HUES6 (cell line): ENCODE data around the gene IGFL2.

ENCODE experiments used
- H3K27ac ChIP-seq: 2 replicates; pipeline ENCODE4 v1.7.0; 2013; ENCODE audit warnings: low read depth, mild to moderate bottlenecking, low read length, inconsistent platforms
- H3K27me3 ChIP-seq: 2 replicates; pipeline ENCODE4 v1.6.1; 2013; ENCODE audit warnings: low read length; ENCODE audit not compliant: control insufficient read depth, insufficient read depth
- H3K36me3 ChIP-seq: 2 replicates; pipeline ENCODE4 v1.6.1; 2013; ENCODE audit warnings: low read length; ENCODE audit not compliant: control insufficient read depth, insufficient read depth
- H3K4me1 ChIP-seq: 2 replicates; pipeline ENCODE4 v1.6.1; 2013; ENCODE audit warnings: low read length; ENCODE audit not compliant: control insufficient read depth, insufficient read depth
- H3K4me3 ChIP-seq: 2 replicates; pipeline ENCODE4 v1.5.1; 2013; ENCODE audit warnings: low read depth, low read length
- H3K9ac ChIP-seq: one replicate; pipeline ENCODE4 v1.6.1; 2013; ENCODE audit warnings: mild to moderate bottlenecking, low read length
- H3K9me3 ChIP-seq: 2 replicates; pipeline ENCODE4 v1.6.1; 2013; ENCODE audit warnings: low read depth, low read length; ENCODE audit not compliant: control insufficient read depth, insufficient read depth

Gene IGFL2

DNA sequence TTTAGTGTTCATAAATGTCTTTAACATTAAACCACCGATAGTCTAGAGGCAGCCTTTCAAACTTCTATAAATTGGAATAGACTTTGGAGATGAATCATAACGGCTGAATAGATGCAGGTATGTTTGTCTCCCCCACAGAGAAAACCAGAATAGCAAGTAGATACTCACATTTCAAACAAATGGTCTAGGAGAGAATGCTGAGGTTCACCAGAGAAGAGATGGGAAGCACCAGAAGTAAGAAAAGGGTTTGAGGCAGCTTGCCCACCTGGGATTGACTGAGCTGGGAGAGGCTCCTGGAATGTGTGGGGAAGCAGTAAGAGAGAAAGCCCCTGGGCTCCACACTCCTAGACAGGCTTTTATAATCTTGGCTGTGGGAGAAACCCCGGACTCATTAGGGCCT lies 29.9 kb upstream of the IGFL2 start:
- peaks cover 6% of the 10 kb centered on the region; the same call in 1 of the 2 replicates for H3K9me3 ChIP-seq
- H3K4me3 ChIP-seq, result no peak overlapping the region
- no peaks in the 10 kb centered on the region for H3K36me3 ChIP-seq
- peaks cover 9% of the 10 kb centered on the region; the same call in 1 of the 2 replicates for H3K4me1 ChIP-seq
- no peak overlapping the region for H3K27ac ChIP-seq
- no peaks in the 10 kb centered on the region for H3K27me3 ChIP-seq
- H3K9ac ChIP-seq, result no peak overlapping the region

DNA sequence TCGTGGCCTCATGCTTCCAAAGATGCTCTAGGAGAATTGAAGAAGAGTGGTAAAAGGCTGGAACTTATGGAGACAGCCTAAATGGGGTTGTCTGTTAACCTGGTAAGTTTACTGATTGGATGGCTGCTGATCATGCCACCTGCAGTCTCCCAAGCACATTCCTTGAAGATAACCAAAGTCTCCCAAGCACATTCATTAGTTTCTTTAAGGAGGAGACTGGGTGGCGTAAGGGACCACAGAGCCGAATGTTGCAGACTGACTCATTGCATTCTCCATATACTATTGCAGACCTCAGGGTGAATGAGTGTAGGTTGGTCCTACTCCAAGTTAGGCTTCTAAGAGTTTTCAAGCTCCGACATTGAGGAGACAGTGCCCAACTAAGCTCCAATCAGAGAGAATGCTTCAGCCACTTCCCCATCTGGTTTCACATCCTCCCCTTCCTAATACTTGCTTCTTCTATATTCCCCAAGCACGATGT lies 23.4 kb upstream of the IGFL2 start, which contains the start of gene IGFL3:
Gene IGFL3, minus strand, starts transcription at position 51 of the 478 bp plus-strand sequence. Its CDS starts 39 bp downstream, at position 12.
- no peaks in the 10 kb centered on the region for H3K27me3 ChIP-seq
- H3K4me1 ChIP-seq, result peaks cover 9% of the 10 kb centered on the region; the same call in 1 of the 2 replicates
- peaks cover 4% of the 10 kb centered on the region; the same call in 1 of the 2 replicates for H3K9me3 ChIP-seq

DNA sequence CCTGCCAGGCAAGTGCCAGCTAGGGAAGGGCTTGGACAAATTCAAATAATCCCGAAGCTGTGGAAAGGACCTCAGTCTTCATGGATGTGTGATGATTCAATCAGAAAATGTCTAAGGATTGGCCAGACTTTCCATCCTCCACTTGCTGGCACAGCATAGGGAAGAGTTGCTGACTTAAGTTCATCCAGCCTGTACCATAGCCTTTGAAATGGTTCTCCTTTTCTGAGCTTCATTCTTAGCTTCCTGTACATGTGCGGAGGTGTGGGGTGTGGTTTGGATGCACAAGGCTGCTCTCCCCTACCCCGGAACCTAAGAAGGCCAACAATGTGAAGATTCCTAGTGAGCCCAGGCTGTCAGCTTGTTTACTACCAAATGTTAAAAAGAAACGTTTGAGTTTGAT lies 22.6 kb upstream of the IGFL2 start:
- Histone ChIP-seq H3K36me3 (no peaks in the 10 kb centered on the region), H3K9ac (no peak overlapping the region), H3K4me1 (peaks cover 9% of the 10 kb centered on the region; the same call in 1 of the 2 replicates), H3K4me3 (no peak overlapping the region), H3K9me3 (no peaks in the 10 kb centered on the region), H3K27me3 (no peaks in the 10 kb centered on the region), H3K27ac (no peak overlapping the region)

More for the DNA sequence above, 23.4 kb upstream of the IGFL2 start, which contains the start of gene IGFL3:
- no peak within 1 kb of the TSS for H3K27ac ChIP-seq
- H3K4me3 ChIP-seq, result no peak within 1 kb of the TSS
- no peaks in the 10 kb centered on the region for H3K36me3 ChIP-seq
- H3K9ac ChIP-seq, result no peak within 1 kb of the TSS

DNA sequence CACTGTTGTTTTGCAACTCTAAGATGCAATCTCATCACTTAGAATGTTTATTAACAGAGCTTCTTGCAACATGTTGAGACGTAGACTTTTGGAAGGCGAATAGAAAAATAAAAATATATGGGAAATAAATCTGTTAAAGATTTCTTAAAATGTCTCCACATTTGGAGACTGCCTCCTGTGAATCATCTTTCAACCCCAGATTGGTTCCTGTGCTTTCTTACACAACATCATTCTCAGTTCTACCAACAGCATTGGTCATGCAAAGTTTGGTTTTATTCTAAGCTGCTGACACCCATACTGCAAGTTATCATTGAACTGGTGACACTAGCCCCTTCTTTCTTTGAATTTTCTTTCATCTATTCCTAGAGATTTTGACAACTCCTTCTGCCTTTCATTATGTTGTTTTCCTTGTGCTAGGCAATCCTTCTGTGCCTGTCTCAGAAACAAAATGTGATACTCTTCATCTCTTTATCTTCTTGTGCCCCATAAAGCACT lies 21.9 kb upstream of the IGFL2 start:
- no peak overlapping the region for H3K27ac ChIP-seq
- H3K4me3 ChIP-seq, result no peak overlapping the region
- no peak overlapping the region for H3K9ac ChIP-seq
- no peaks in the 10 kb centered on the region for H3K27me3 ChIP-seq
- H3K9me3 ChIP-seq, result no peaks in the 10 kb centered on the region
- peaks cover 9% of the 10 kb centered on the region; the same call in 1 of the 2 replicates for H3K4me1 ChIP-seq
- no peaks in the 10 kb centered on the region for H3K36me3 ChIP-seq

DNA sequence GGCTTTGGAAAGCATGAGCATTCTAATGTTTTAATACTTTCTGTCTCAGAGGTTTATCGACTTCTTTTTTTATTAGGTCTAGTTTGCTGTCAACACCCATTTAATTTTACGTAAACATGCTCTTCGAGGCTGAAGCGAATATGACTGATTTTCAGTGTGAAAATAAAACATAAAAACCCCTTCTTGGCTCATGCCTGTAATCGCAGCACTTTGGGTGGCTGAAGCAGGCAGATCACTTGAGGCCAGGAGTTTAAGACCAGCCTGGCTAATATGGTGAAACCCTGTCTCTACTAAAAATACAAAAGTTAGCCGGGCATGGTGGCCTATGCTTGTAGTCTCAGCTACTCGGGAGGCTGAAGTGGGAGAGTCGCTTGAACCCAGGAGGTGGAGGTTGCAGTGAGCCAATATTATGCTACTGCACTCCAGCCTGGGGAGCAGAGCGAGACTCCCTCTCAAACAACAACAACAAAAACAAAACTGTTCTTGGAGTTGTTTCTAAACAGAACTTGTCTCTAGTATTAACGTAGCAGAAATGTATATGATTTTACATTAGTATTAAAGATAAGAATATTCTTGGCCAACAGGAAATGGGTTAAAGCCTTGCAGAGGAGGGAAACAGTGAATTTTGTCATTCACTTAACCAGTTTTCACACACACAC lies 16.4 kb upstream of the IGFL2 start:
- peaks cover 14% of the 10 kb centered on the region; the same call in 1 of the 2 replicates for H3K9me3 ChIP-seq
- no peaks in the 10 kb centered on the region for H3K36me3 ChIP-seq
- peak overlapping the region; percentile 97; the same call in 1 of the 2 replicates for H3K27ac ChIP-seq
- H3K4me3 ChIP-seq, result peak overlapping the region; percentile 53
- peak overlapping the region; percentile 97 for H3K9ac ChIP-seq
- no peaks in the 10 kb centered on the region for H3K27me3 ChIP-seq
- H3K4me1 ChIP-seq, result peaks cover 22% of the 10 kb centered on the region

DNA sequence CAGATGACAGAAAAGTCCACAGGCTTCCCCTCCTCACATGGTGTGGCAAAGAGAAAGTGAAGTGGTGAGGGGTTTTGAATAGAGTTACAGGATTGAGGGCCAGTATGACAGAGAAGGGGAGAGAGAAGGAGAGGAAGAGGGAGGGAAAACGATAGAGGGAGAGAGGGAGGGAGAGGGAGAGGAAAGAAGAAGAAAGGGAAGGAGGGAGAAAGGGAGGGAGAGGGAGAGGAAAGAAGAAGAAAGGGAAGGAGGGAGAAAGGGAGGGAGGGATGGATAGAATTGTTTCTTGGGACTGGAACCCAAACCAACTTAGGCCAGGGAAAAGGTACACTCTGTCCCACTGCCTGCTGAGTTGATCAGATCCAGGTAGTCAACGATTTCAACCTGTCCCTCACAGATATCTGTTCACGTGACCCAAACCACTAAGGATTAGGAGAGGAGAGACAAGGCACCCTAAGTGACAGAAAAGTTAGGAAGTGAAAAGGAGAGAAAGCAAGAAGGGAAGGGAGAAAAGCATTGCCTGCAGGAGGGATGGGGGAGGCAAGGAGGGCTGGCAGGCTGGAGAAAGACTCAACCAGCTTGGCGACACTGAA lies 15.4 kb upstream of the IGFL2 start:
- Histone ChIP-seq H3K4me3 (peak overlapping the region; percentile 53), H3K9ac (peak overlapping the region; percentile 97)

DNA sequence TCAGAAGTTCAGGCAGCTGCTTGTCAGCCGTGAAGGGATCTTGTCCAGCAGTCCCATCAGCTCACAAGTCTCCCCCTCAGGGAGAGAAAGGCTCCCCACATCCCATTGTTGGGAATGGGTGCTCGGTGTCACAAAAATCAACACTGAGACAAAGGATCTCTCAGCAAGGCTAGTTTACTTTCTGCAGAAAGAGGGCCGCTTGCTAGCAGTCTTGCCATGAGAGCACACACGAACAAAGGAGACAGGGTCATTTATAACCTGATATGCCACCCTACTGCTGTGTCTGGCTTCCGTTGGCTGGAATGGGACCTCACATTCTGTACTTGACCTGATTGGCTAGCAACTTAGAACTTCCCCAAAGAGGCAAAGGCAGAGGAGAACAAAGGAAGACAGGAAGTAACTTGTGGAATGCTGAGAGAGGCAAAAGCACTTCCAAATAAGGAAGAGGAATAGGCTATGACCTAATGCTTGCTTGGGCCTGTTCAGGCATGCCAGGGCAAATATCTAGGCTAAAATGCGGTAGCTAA lies 14.9 kb upstream of the IGFL2 start:
- Histone ChIP-seq H3K4me3 (peak overlapping the region; percentile 53), H3K9me3 (peaks cover 15% of the 10 kb centered on the region), H3K9ac (peak overlapping the region; percentile 97), H3K27ac (peak overlapping the region; percentile 97), H3K27me3 (no peaks in the 10 kb centered on the region), H3K36me3 (no peaks in the 10 kb centered on the region), H3K4me1 (peaks cover 22% of the 10 kb centered on the region)

More for the DNA sequence above, 15.4 kb upstream of the IGFL2 start:
- H3K9me3 ChIP-seq, result peaks cover 14% of the 10 kb centered on the region
- H3K27ac ChIP-seq, result peak overlapping the region; percentile 97
- no peaks in the 10 kb centered on the region for H3K36me3 ChIP-seq
- peaks cover 22% of the 10 kb centered on the region for H3K4me1 ChIP-seq
- H3K27me3 ChIP-seq, result no peaks in the 10 kb centered on the region

DNA sequence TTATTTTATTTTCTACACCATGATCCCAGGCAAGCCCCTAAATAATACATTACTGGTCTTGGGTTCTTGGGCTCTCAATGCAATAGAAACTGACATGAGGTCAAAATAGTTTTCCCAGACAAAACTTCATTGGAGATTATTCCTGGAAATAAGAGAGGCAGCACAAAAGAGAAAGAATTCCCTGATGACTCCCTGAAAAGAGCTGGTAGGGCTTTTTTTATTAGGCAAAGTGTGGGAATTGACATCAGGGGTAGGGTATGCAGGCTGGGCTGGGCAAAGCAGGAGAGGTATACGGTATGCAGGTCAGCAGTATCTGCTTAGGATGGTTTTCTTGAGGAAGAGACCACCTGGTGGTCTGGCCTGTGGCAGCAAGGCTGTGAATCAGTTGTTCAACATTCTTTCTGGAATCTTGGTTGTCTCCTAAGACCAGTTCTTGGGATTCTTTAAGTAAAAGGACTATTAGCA lies 14.2 kb upstream of the IGFL2 start:
- H3K4me1 ChIP-seq, result peaks cover 22% of the 10 kb centered on the region
- peak overlapping the region; percentile 72 for H3K9ac ChIP-seq
- H3K27ac ChIP-seq, result peak overlapping the region; percentile 97
- H3K4me3 ChIP-seq, result peak overlapping the region; percentile 2; the same call in 1 of the 2 replicates
- no peaks in the 10 kb centered on the region for H3K36me3 ChIP-seq
- H3K9me3 ChIP-seq, result peaks cover 20% of the 10 kb centered on the region
- H3K27me3 ChIP-seq, result no peaks in the 10 kb centered on the region

DNA sequence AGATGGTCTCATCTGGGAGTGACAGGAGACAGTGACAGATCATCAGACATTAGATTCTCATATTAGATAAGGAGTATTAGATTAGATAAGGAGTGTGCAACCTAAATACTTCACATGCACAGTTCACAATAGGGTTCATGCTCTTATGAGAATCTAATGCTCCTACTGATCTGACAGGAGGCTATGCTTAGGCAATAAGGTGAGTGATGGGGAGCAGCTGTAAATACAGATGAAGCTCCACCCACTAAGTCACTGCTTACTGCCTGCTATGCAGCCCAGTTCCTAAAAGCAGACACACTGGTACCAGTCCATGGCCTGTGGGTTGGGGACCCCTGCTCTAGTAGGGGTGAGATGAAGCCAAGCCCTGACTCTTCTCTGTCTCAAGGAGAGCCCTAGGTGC lies 13.5 kb upstream of the IGFL2 start:
- Histone ChIP-seq H3K36me3 (no peaks in the 10 kb centered on the region), H3K9me3 (peaks cover 20% of the 10 kb centered on the region), H3K4me1 (peaks cover 22% of the 10 kb centered on the region), H3K27me3 (no peaks in the 10 kb centered on the region), H3K4me3 (no peak overlapping the region), H3K27ac (peak overlapping the region; percentile 97; the same call in 1 of the 2 replicates), H3K9ac (no peak overlapping the region)

DNA sequence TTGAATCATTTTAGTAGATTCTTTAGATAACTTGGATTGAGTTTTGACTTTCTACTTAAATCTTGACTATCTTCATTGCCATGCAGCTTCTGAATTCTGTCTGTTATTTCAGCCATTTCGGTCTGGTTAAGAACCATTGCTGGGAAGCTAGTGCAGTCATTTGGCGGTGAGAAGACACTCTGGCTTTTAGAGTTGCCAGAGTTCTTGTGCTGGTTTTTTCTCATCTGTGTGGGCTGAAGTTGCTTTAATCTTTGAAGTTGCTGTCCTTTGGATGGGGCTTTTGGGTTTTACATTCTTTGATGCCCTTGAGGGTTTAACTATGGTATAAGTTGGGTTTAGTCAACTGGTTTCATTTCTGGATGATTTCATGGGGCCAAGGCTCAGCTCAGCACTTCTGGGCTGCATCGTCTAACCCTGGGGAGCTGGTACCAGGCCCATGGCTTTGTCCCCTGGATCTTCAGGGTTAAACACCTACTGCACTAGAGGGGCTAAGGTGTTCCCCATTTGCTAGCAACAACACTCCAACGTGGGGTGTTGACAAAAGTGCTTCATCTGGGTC lies 10.0 kb upstream of the IGFL2 start:
- H3K4me1 ChIP-seq, result peaks cover 14% of the 10 kb centered on the region
- H3K27ac ChIP-seq, result no peak overlapping the region
- H3K9ac ChIP-seq, result no peak overlapping the region
- H3K4me3 ChIP-seq, result no peak overlapping the region
- no peaks in the 10 kb centered on the region for H3K36me3 ChIP-seq
- no peaks in the 10 kb centered on the region for H3K27me3 ChIP-seq
- peaks cover 16% of the 10 kb centered on the region for H3K9me3 ChIP-seq
